Cortex of kidney (tissue), 1 donor: Measurements from ENCODE around the gene CFAP77.

ENCODE experiments used
- DNase-seq: peaks from one replicate; lab custom pipeline; 2025; lab: John Stamatoyannopoulos, UW

The CFAP77 gene

DNA sequence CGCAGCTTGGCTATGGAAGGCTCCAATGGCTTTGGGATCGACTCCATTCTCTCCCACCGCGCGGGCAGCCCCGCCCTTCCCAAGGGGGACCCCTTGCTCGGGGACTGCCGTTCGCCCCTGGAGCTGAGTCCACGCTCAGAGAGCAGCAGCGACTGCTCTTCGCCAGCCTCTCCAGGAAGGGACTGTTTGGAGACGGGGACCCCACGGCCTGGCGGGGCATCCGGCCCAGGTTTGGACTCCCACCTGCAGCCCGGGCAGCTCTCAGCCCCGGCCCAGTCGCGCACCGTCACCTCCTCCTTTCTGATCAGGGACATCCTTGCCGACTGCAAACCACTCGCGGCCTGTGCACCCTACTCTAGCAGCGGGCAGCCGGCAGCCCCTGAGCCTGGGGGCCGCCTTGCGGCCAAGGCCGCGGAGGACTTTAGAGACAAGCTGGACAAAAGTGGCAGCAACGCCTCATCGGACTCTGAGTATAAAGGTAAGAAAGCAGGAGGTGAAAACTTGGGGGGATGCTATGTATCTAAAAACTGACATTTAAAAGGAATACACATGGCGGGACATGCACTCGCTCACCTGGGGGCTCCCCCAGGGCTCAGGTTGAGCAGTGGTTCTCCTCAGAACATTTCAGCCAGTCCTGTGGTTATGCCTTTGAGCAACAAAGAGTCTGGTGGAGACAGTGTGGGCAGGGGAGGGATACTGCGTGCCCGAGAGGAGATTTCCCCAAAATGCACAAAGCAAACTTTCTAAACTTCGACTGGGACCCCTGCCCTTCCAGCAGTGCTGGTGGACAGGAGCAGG, 173.0 kb downstream of the CFAP77 start:
- no peak for DNase-seq

DNA sequence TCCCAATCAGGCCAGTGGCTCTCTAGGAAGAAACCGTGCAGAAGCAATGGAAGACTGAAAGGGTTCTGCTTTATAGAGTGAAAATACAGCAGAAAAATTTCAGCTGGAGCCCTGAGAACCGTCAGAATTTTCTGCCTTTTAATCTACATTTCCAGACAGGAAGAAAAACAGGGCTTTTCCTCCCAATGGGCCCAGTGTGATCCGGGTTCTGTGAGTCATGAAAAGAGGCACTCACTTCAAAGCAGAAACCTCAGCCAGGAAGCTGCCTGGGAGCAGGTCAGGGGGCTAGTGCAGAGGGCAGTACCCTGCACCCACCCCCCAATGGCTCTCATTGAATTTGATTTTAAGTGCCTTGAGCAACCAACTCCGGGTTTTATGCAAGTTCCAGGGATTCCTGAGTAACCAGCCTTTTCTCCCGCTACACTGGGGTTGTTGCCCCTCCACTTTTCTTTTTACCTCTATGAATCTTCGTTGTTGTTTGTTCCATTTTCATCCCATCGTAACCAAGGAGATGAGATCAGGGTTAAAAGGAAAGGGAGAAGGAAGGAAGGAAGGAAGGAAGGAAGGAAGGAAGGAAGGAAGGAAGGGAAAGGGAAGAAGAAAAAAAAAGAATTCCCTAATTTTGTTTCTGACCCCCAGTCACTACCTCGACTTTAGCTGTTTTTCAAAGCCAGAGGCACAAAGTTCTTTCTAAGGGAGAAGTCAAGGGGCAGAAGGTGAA, 173.7 kb downstream of the CFAP77 start:
- no peak for DNase-seq

DNA sequence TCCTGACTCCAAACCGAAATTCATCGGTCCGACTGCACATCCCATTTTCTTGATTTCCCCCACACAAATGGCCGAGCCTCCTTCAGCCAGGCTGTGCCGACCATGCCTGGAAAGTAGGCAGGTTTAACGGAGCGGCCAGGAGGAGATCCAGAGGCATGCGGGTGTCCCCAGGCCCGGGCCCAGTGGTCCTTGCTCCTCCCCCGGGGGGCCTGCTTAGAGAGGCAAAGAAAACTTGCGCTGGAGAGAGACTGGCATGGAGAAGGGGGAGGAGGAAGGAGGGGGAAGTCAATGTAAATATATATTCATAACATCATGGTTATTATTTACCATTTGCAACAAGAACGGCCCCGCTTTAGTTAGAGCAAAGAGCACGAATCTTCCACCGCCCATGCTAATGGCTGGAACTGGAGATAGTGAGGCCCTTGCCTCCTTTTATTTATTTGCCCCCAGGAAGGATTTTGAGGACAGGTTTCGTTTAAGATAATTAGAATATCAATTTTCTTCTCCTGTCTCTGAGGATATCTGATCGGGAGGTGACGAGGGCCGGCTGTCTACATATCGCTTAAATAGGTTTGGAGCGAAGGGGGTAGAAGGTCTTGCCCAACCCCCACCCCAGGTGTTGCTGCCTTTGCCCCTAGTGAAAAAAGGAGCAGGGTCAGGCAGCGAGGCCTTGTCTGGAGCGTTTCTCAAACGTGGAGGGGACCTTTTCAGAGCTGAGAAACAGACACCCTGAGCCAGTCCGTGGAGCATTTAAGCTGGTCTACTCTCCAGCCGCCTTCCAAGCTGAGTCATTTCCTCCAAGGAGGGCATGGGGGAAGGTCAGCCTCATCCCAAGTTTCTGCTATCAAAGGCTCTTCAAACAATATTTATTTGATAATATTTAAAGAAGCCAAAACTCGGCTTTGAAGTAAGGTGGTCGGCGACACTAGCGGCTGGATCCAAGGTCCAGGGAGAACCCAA, 174.9 kb downstream of the CFAP77 start:
- no peak for DNase-seq

DNA sequence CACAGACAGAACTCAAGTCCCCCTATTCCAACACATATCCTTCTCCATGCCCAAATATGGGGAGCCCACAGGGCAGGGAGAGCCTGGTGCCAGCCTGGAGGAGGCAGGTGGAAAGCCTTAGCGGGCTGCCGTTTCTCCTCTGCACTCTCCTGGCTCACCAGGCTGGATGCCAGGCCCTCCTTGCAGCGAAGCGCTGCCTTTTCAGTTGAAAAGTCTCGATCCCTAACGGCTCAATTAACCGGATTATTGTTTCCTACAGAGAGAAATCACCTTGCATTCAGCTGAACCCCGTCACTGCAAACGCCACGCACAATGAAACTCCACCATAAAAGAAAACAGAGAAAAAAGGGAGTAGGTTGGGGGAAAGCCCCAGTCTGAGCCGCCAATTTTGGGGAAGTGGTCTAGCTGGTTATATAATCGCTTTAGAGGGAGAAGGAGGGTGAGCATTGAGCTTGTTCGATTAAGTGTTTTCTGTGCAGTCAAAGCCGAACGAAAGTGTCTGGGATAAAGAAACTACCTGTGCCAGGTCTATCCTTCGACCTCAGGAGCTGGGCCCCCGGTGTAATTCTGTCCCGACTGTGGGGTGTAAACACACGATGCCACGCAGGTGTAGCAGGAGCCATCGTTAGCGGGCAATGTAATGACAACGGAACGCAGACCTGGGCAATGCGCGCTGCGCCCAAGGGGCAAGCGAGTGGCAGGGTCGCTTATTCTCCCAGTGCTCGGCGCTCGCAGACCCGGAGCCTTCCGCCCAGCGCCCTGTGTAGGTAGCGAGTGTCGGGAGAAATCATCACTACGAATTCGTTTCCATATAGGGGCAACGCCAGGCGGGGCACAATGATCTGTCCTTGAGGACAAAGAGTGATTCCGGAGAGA, 176.2 kb downstream of the CFAP77 start:
- DNase-seq, result no peak

DNA sequence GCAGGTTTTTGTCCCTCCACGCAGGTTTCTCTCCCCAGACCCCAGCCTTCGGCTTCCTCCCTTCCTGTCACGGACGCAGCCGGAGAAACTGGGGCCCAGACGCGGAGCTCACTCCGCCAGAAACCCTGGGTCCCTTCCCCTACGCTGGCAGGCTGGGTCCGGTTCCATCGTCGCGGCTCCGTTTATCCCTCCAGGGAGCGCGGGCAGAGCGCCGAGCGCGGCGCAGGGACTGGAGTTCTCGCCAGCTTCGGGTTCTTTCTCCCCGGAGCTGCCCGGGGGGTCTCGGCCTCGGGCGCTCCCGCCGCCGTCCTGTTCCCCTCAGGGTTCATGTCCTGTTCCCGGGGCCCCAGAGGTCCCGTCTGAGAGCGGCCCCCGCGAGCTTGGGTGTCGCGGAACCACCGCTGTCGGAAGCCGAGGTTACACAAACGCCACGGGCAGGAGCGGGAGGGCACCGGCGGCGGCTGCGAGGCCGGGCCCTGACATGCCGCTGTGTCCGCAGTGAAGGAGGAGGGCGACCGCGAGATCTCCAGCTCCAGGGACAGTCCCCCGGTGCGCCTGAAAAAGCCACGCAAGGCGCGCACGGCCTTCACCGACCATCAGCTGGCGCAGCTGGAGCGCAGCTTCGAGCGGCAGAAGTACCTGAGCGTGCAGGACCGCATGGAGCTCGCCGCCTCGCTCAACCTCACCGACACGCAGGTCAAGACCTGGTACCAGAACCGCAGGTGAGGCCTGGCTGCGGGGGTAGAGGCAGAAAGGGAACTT, 177.0 kb downstream of the CFAP77 start:
- no peak for DNase-seq

DNA sequence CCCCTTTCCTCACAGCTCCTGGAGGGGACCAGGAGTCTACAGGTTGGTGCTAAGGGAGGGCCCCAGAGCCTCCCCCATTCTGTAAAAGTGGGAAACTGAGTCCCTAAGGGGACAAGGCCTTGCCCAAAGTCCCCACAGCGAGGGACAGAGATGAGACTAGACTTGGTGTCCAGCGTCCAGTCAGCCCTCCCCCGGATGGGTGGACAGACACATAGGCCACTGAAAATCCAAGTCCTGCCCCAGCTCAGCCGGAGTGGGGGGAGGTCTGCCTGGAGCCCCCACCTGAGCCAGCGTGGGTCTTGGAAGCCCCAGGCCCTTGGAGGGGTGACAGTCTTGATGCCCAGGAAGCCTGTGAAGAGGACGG, 177.6 kb downstream of the CFAP77 start:
- no peak for DNase-seq

DNA sequence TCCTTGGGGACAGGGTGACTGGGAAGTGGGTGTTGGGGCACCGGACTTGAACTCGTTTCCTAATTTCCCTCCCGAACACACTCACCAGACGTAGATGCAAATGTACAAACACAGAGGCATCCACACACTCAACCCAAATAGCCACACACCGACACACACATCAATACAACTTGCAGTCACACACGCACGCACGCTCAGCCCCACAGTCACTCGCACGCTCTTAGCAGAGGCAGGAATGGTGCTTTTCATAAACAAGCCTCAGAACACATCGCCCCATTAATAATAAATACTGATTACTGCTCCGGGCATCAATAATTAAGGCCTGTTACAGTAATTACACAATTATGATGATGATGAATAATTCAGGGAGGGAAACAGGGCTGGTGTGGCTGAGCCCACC, 178.1 kb downstream of the CFAP77 start:
- DNase-seq, result no peak

DNA sequence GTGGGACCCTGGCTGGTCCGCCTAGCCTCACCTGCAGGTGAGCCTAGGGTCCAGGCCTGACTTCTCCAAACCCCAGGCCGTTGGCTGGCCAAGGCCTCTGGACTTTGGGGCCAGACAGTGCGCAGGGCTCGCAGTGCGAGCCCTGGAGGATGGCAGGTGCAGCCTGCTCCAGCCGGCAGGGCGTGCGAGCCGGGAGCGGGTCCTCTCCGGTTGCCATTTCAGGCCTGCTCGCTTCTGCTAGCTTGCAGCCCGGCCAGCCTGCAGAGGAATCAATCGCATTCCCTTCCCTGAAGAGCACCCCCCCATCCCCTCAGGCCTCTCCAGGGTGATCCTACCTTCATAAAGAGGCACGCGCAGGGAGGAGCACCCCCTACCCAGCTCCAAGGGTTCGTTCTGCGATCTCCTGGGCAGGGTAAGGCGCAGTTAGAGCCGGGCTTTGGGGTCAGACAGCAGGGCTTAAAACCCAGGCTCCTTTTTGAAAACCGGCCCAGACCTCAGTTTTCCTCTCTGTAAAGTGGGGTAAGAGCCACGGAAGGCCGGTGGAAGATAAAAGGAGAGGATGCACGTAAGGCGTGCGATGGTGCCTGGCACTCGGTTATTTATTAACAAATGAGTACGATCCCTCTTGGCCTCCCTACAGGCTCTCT, 178.6 kb downstream of the CFAP77 start:
- DNase-seq, result no peak

DNA sequence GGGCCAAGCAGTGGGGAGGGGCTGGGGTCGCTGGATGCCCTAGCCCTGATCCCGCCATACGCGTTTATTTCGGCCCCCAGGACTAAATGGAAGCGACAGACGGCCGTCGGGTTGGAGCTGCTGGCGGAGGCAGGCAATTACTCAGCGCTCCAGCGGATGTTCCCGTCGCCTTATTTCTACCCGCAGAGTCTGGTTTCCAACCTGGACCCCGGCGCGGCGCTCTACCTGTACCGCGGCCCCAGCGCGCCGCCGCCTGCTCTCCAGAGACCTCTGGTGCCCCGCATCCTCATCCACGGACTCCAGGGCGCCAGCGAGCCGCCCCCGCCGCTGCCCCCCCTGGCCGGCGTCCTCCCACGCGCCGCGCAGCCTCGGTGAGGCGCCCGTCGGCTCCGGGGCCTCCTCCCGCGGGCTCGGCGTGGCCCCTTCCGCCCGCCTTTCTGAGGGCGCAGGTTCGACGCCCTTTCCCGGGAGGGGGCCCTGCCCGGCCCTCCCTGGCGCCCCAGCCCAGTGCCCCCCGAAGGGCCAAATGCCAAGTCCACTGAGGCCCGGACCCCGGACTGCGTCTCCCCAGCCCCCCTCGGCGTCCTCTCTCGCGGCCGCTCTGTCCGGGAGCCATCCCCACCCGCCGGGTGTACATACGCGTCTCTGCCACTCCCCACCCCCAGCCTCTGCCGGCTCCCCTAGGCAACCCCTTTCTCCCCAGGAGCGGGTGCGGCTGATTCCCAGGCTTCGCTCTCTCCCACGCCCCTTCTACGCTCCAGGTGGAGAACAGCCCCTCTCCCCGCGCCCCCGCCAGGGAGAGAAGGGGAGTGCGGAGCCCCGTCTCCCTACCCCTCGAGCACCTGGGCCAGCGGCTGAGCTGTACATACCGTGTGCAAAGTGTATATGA, 179.4 kb downstream of the CFAP77 start:
- no peak for DNase-seq

DNA sequence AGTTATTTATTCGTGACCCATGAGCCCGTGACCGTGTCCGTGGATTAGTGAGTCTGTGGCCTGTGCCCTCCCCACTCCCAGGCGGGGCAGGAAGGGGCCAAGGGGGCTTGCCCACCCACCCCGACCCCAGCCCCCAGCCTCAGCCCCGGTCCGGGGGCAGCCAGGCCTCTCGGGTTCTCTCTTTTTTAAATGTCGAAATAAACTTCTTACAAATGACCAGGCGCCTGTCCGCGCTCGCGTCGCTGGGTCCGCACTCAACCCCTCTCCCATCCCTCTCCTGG, 180.0 kb downstream of the CFAP77 start:
- no peak for DNase-seq

DNA sequence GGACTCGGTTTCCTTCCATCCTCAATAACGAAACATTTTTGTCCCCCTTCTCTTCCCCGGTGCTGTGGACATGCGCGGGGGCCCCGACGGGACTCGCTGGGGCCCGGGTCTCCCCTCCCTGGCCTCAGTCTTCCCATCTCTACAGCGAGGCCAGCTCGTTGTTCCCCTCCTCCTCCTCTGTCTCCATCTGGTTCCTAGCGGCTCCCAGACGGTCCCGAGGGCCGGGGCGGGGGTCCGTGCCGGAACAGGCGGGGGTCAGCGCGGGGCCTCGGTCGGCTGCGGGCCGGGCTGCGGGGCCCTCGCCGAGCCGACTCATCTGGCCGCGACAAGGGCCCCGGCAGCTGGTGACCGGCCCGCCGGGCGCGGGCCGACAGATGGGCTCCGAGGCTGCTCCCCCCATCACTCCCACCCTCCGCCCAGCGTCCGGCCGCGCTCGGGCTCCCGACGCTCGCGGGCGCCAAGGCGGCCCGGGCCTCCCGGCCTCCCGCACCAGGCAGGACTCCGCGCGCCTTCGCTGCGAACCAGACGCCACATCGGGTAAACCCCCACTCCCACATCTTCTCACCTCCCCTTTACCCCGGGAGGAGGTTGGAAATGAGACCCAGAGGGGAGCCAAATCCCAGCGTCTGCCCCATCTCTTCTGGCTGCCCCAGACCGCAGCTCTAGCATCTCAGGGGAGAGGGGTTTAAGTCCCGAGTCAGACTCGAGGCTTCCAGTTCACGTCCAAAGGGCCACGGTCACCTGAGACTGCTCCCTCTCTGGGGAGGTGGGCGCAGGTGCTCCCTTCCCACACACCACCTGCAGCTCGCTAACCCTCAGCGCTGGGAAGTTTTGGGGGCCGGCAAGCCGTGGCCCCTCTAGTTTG, 180.5 kb downstream of the CFAP77 start:
- no peak for DNase-seq

DNA sequence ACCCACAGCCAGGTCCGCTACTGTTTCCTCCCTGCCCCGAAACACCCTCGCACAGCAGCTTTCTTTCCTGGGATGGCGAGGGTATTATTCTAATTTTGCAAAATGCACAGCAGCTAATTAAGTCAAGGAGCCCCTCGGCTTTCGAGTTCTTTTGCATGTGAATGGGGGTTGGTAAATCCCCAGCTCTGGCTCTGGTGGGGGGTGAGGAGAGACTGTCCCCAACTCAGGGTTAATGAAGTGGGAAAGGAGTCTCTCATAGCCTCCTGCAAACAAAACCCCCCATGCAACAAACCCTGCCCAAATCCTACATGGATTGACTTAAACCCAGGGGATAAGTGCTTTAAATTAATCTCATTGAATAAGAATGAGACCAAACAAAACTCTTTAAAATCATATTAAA, 181.2 kb downstream of the CFAP77 start:
- DNase-seq, result no peak

DNA sequence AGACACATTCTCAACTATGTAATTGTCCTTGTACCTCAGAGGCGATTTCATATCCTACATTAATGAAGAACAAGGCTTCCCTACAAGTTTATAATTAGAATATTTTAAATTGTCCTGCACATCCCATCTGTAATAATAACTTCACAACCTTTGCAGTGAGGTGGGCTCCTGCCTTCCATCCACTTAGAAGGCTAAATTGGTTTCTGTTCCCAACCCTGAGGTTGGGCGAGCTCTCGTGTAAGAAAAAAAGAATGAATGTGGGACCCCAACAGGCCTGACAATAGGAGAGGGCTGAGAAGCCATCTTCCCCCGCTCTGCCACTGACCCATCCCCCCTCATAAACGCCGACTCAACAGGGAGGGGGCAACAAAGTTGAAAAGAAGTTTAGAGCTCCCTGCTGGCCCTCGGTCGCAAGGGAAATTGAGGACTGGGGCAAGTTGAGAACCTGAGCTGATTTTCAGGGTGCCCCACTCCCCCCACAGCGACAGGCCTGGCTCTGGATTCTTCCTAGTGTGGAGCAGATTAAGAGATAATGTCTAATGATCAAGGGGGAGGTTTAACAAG, 181.8 kb downstream of the CFAP77 start:
- DNase-seq, result no peak

DNA sequence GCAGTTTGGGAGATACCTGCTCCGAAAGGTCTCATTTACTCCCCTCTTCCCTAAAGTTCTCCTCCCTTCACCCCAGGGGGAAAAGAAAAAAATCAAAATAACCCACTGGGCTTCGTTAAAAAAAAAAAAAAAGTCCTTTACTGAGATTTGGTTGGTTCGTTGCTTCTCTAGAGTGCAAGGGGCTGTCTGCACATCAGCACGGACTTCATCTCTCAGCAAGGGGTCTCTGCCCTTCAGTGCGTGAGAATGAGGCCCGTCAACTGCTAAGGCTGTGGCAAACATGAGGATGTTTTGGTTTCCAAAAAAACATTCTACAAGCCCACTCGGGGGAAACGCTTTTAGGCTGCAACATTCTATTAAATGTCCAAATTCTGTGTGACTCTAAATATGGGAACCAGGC, 182.4 kb downstream of the CFAP77 start:
- no peak for DNase-seq

DNA sequence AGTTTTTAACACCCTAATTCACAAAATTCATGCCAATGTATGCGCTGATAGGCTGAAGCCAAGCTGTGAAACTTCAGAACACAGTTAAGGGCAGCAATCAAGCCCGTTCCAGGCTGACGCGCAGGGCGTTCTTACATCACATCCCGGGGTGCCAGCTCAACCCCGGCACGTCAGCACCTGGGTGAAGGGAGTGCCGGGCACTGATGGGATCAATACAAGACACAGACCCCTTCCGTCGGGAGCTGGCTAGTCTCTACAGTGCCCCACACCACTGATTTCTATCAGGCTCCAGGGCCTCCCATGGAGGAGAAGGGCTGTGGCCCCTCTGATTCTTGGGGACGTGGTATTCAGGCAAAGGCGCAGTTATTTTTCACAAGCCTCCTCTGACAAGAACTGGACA, 184.4 kb downstream of the CFAP77 start:
- DNase-seq, result no peak

DNA sequence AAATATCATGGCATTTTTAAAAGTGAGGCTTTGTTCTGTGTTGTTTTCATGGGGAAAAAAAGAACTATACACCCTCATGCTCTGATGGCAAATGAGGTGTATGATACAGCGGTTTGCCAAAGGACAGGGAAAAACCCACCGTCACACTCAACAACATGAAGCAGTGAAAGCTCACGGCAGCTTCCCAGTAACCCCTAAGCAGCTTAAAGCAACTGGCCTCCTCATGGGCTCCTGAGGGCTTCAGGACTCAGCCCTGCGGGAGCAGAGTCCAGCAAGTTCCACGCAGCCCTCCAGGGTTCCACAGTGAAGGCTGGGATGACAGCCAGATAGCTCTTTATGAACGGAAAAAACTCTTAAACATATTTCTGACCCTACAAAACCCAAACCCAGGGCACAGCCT, 185.3 kb downstream of the CFAP77 start:
- DNase-seq, result no peak

DNA sequence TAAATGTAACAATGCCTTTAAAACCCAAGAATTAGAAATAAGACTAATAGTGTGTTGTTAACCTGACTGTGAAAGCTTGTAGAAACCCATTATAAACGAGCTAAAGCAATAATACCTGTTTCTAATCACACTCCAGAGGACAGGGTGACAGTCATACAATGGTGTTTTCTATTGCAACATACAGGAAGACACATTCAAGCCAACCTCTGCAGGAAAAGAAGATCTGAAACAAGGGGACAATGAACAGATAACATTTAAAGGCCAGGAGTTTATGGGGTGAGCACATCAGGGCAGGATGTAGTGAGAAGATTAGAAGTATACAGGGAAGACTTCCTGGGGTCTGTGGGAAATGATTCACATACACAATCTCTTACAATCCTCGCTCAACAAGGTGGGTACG, 186.2 kb downstream of the CFAP77 start:
- DNase-seq, result no peak

DNA sequence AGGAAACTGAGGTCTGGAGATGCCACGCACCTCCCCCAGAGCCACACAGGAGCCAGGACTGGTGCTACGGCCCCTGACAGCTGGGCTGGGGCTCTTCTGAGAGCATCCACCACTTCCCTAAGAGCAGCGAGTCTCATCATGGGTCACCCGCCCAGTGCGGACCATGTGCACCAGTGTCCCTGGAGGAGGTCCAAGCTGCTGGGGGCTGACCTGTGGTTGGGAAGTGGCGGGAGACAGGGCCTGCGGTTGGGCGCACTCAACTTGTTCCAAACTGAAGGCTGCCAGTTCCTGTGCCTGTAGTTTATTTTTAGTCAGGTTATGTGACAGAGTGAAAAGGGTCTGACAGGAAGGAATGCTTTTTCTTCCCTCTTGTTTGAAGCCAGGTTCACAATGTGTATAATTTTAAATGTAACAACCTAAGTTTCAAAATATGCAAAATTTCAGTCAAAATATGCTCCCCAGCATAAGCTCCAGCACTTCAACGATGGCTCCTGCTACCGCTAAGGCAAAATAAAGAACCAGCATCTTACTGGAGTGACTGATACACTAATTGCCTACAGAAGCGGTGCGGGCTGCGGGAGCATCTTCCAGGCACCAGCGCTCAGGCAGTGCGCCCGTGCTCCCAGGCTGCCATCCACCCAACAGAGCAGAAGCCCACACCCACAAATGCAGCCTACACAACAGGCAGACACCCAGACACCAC, 187.2 kb downstream of the CFAP77 start:
- no peak for DNase-seq
